ENCODE measurements around the gene KCNT2. TPM values are rescaled to one million over a fixed set of nuclear protein-coding genes. Genes with fewer than 3 reads are reported as not detected.

Gene KCNT2
- total RNA-seq, 1 experiment from 2014 or later, result not detected

DNA sequence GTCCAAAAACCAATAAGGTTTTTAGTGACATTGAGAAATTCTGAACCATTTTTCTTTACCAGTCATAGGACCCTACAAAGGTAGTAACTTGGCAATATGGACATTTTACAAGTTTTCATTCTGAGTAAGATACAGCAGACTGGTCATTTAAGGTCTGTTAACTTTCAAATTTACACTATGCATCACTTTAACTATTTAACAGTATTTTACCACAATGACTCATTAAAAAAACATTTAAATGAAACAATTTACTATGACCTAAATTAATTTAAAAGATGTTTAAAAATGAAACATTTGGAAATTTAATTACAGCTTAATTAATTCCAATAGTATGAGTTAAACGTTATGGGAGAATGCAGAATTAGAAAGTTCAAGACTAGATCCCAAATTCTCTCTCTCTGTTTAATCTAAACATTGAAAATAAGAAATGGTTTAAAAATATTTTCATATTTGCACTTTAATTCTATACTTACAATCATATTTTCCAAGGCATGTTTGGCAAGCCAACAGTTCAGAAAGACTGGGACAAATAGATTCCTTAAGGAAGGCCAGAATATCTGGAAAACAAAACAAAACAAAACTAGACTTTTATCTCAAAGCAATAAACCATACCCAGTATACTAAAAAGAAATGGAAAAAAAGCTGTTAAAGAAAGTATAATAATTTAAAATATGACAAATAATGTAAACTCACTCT is 140.9 kb downstream of the KCNT2 start:
- no peaks in the 10 kb centered on the region for H3K9me3 ChIP-seq (ENCODE audit: low read length)
- H3K9ac ChIP-seq (ENCODE audit: low read length), result no peak overlapping the region
- no peaks in the 10 kb centered on the region for H4K20me1 ChIP-seq (ENCODE audit: insufficient read depth, low read depth, low read length)
- no peaks in the 10 kb centered on the region for H3K36me3 ChIP-seq (ENCODE audit: insufficient read depth, low read length)
- H3K9me2 ChIP-seq (replicated peaks; ENCODE audit: insufficient read depth, low read length), result no peaks in the 10 kb centered on the region
- H3K4me3 ChIP-seq (ENCODE audit: low read length), result no peak overlapping the region
- DNase-seq, result no peak
- H3K4me1 ChIP-seq (ENCODE audit: low read length), result no peaks in the 10 kb centered on the region
- H3K27ac ChIP-seq (ENCODE audit: low read length), result no peak overlapping the region
- H2AFZ ChIP-seq (ENCODE audit: low read length), result no peak overlapping the region
- no peaks in the 10 kb centered on the region for H3K79me2 ChIP-seq (ENCODE audit: low read length)
- H3K4me2 ChIP-seq (ENCODE audit: low read depth, low read length, poor library complexity, severe bottlenecking), result no peak overlapping the region
- H3K27me3 ChIP-seq (ENCODE audit: low read length), result no peaks in the 10 kb centered on the region

DNA sequence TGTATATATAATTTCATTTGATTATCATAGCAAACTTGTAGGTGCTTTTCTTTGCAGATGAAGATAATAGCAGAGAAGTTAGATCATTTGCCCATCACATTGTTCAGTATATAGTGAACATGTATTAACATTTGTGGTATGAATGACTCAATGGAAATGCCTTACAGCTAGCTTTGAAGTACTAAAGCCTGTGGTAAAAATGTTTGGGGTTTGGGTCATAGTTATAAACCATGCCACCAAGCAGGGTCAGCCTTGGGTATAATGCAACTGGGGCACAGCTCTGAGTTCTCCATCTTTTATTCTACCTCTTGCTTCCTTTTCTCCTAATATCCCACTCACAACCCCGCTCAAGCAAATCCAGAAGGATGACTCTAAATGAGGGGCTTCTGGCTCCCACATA is 141.6 kb downstream of the KCNT2 start:
- no peak for DNase-seq
- H3K9me3 ChIP-seq (ENCODE audit: low read length), result no peaks in the 10 kb centered on the region
- H3K27me3 ChIP-seq (ENCODE audit: low read length), result no peaks in the 10 kb centered on the region
- no peaks in the 10 kb centered on the region for H3K4me1 ChIP-seq (ENCODE audit: low read length)
- H3K4me2 ChIP-seq (ENCODE audit: low read depth, low read length, poor library complexity, severe bottlenecking), result no peak overlapping the region
- no peak overlapping the region for H3K4me3 ChIP-seq (ENCODE audit: low read length)
- no peaks in the 10 kb centered on the region for H3K79me2 ChIP-seq (ENCODE audit: low read length)
- no peak overlapping the region for H3K27ac ChIP-seq (ENCODE audit: low read length)
- no peaks in the 10 kb centered on the region for H3K36me3 ChIP-seq (ENCODE audit: insufficient read depth, low read length)
- no peaks in the 10 kb centered on the region for H4K20me1 ChIP-seq (ENCODE audit: insufficient read depth, low read depth, low read length)
- no peak overlapping the region for H3K9ac ChIP-seq (ENCODE audit: low read length)
- H2AFZ ChIP-seq (ENCODE audit: low read length), result no peak overlapping the region
- H3K9me2 ChIP-seq (replicated peaks; ENCODE audit: insufficient read depth, low read length), result no peaks in the 10 kb centered on the region

DNA sequence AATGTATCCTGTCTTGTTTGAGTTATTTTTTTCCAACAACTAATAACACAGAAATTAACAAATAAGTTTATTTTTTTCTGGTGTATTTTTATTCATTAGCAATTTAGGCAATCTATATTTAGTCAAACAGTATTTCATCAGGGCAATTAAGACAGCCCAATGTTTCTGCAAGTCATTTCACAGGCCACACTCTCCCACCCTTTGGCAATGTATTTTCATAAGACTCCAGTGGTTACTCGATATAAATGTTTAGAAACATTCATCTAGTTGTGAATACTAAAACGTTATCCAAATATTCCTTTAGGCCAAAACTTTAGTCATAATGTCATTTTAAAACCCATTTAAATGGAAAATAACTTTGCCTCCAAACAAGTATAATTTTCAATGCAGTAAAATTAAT is 142.1 kb downstream of the KCNT2 start:
- Histone ChIP-seq H3K4me1 (ENCODE audit: low read length) (no peaks in the 10 kb centered on the region), H3K9me3 (ENCODE audit: low read length) (no peaks in the 10 kb centered on the region), H3K27me3 (ENCODE audit: low read length) (no peaks in the 10 kb centered on the region), H3K9ac (ENCODE audit: low read length) (no peak overlapping the region), H2AFZ (ENCODE audit: low read length) (no peak overlapping the region), H3K4me2 (ENCODE audit: low read depth, low read length, poor library complexity, severe bottlenecking) (no peak overlapping the region), H3K4me3 (ENCODE audit: low read length) (no peak overlapping the region), H3K27ac (ENCODE audit: low read length) (no peak overlapping the region), H3K79me2 (ENCODE audit: low read length) (no peaks in the 10 kb centered on the region), H3K36me3 (ENCODE audit: insufficient read depth, low read length) (no peaks in the 10 kb centered on the region), H4K20me1 (ENCODE audit: insufficient read depth, low read depth, low read length) (no peaks in the 10 kb centered on the region), H3K9me2 (replicated peaks; ENCODE audit: insufficient read depth, low read length) (no peaks in the 10 kb centered on the region)
- DNase-seq, result no peak

DNA sequence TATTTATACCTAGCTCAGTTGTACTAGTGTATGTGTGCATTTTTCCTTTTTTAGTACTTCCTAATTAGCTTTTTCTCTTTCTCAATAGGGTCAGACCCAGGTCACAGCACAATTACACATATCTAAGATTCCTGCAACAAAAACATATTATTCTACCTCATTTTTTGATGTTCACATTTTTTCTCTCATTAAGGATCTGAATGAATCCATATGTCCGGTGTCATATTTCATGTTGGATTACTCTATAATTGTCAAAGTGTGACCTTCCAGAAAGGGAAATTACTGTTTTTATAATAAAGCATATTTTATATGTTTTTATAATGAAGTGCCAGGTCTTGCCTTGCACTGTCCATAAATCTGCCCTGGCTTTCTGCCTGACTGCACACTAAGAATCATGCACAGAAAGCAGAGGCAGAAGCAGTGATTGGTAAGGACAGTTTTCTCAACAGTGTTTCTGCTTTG is 143.7 kb downstream of the KCNT2 start:
- Histone ChIP-seq H3K9me3 (ENCODE audit: low read length) (no peaks in the 10 kb centered on the region), H3K79me2 (ENCODE audit: low read length) (no peaks in the 10 kb centered on the region), H3K27me3 (ENCODE audit: low read length) (no peaks in the 10 kb centered on the region), H3K36me3 (ENCODE audit: insufficient read depth, low read length) (no peaks in the 10 kb centered on the region), H3K4me3 (ENCODE audit: low read length) (no peak overlapping the region), H3K9me2 (replicated peaks; ENCODE audit: insufficient read depth, low read length) (no peaks in the 10 kb centered on the region), H3K4me2 (ENCODE audit: low read depth, low read length, poor library complexity, severe bottlenecking) (no peak overlapping the region), H3K4me1 (ENCODE audit: low read length) (no peaks in the 10 kb centered on the region), H3K9ac (ENCODE audit: low read length) (no peak overlapping the region), H2AFZ (ENCODE audit: low read length) (no peak overlapping the region), H3K27ac (ENCODE audit: low read length) (no peak overlapping the region), H4K20me1 (ENCODE audit: insufficient read depth, low read depth, low read length) (no peaks in the 10 kb centered on the region)
- no peak for DNase-seq

DNA sequence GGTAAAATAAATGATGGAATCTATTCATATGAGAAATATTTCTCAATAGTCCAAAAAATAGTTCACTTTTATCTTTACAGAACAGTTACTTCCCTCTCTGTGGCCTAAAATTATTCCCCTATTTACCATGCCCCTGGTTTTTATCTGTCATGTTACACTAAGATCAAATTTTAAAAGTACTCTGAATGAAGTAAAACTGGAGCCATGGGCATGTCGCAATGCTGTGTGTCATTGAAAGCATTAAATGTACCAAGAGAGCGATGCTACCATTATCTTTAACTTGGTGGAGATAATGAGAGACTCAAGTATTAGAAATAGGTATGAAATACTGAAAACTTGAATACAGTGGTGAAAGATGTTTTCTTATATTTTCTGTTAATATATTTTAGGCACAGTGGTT is 146.2 kb downstream of the KCNT2 start:
- Histone ChIP-seq H3K4me3 (ENCODE audit: low read length) (no peak overlapping the region), H3K9me2 (replicated peaks; ENCODE audit: insufficient read depth, low read length) (no peaks in the 10 kb centered on the region), H3K9ac (ENCODE audit: low read length) (no peak overlapping the region), H3K79me2 (ENCODE audit: low read length) (no peaks in the 10 kb centered on the region), H4K20me1 (ENCODE audit: insufficient read depth, low read depth, low read length) (no peaks in the 10 kb centered on the region), H3K4me2 (ENCODE audit: low read depth, low read length, poor library complexity, severe bottlenecking) (no peak overlapping the region), H3K4me1 (ENCODE audit: low read length) (no peaks in the 10 kb centered on the region), H3K9me3 (ENCODE audit: low read length) (peaks cover 4% of the 10 kb centered on the region; the same call in 1 of the 2 replicates), H3K27me3 (ENCODE audit: low read length) (no peaks in the 10 kb centered on the region), H2AFZ (ENCODE audit: low read length) (no peak overlapping the region), H3K36me3 (ENCODE audit: insufficient read depth, low read length) (no peaks in the 10 kb centered on the region), H3K27ac (ENCODE audit: low read length) (no peak overlapping the region)
- no peak for DNase-seq

DNA sequence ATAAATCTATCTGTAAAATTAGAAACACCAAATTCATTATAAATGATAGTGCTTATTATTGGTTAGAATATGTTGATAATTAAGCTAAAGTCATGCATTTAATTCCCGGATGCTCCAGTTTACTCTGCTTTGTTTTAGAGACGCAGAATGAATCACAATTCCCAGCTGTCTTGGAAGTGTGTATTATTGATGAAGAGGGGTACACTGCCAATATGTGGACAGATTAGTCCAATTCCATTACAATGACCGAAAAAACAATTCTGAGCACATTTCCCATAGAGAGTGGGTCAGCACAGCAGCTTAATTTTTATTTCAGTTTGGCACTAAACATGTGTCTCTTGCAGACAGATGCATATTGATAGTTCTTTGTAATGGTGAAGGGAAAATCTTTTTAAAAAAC is 146.7 kb downstream of the KCNT2 start:
- no peaks in the 10 kb centered on the region for H3K27me3 ChIP-seq (ENCODE audit: low read length)
- H2AFZ ChIP-seq (ENCODE audit: low read length), result no peak overlapping the region
- no peak overlapping the region for H3K4me3 ChIP-seq (ENCODE audit: low read length)
- no peak for DNase-seq
- H3K36me3 ChIP-seq (ENCODE audit: insufficient read depth, low read length), result no peaks in the 10 kb centered on the region
- no peaks in the 10 kb centered on the region for H3K9me2 ChIP-seq (replicated peaks; ENCODE audit: insufficient read depth, low read length)
- no peak overlapping the region for H3K9ac ChIP-seq (ENCODE audit: low read length)
- no peaks in the 10 kb centered on the region for H3K4me1 ChIP-seq (ENCODE audit: low read length)
- H3K4me2 ChIP-seq (ENCODE audit: low read depth, low read length, poor library complexity, severe bottlenecking), result no peak overlapping the region
- peaks cover 6% of the 10 kb centered on the region; the same call in 1 of the 2 replicates for H3K9me3 ChIP-seq (ENCODE audit: low read length)
- no peaks in the 10 kb centered on the region for H4K20me1 ChIP-seq (ENCODE audit: insufficient read depth, low read depth, low read length)
- no peak overlapping the region for H3K27ac ChIP-seq (ENCODE audit: low read length)
- no peaks in the 10 kb centered on the region for H3K79me2 ChIP-seq (ENCODE audit: low read length)

DNA sequence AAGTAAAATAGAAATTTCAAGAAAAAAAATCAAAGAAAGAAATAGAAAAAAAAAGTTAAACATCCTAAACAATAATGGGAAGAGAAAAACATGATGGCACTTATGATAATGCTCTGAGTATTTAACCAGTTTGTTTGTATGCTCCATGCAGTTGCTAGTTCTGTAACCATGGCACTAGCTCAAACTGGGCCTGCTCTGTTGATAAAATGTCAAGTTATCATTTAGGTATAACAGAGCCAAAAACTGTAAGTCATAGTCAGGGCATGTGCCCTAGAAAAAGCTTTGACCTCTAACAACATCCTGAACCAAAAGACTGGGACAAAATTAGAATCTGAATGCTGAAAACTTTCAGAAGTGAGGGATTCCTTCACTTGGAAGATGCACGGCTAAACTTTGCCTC is 148.9 kb downstream of the KCNT2 start:
- DNase-seq, result no peak
- Histone ChIP-seq H3K9me3 (ENCODE audit: low read length) (peaks cover 6% of the 10 kb centered on the region; the same call in 1 of the 2 replicates), H3K27me3 (ENCODE audit: low read length) (no peaks in the 10 kb centered on the region), H2AFZ (ENCODE audit: low read length) (no peak overlapping the region), H3K36me3 (ENCODE audit: insufficient read depth, low read length) (no peaks in the 10 kb centered on the region), H3K4me2 (ENCODE audit: low read depth, low read length, poor library complexity, severe bottlenecking) (no peak overlapping the region), H3K27ac (ENCODE audit: low read length) (no peak overlapping the region), H3K9me2 (replicated peaks; ENCODE audit: insufficient read depth, low read length) (no peaks in the 10 kb centered on the region), H3K9ac (ENCODE audit: low read length) (no peak overlapping the region), H3K4me1 (ENCODE audit: low read length) (no peaks in the 10 kb centered on the region), H3K4me3 (ENCODE audit: low read length) (no peak overlapping the region), H3K79me2 (ENCODE audit: low read length) (no peaks in the 10 kb centered on the region), H4K20me1 (ENCODE audit: insufficient read depth, low read depth, low read length) (no peaks in the 10 kb centered on the region)

DNA sequence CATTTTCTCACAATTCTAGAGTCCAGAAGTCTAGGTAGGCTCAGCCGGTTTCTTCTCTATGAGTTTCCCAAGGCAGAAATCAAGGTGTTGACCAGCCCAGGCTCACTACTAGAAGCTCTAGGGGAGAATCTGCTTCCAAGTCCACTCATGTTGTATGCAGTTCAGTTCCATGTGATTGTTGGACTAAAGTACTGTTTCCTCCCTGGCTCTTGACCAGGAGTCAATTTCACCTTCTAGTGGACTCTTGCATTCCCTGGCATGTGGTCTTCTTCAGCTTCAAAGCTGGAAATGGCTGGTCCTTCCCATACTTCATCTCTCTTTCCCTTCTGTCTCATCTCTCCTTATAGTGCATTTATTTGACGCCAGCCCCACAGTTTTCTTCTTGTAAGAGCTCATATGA is 153.4 kb downstream of the KCNT2 start:
- Histone ChIP-seq H2AFZ (ENCODE audit: low read length) (no peak overlapping the region), H3K36me3 (ENCODE audit: insufficient read depth, low read length) (no peaks in the 10 kb centered on the region), H3K4me3 (ENCODE audit: low read length) (no peak overlapping the region), H3K9ac (ENCODE audit: low read length) (no peak overlapping the region), H4K20me1 (ENCODE audit: insufficient read depth, low read depth, low read length) (no peaks in the 10 kb centered on the region), H3K4me1 (ENCODE audit: low read length) (no peaks in the 10 kb centered on the region; the same call in 1 of the 2 replicates), H3K9me3 (ENCODE audit: low read length) (peaks cover 10% of the 10 kb centered on the region; the same call in 1 of the 2 replicates), H3K27me3 (ENCODE audit: low read length) (no peaks in the 10 kb centered on the region), H3K27ac (ENCODE audit: low read length) (no peak overlapping the region), H3K9me2 (replicated peaks; ENCODE audit: insufficient read depth, low read length) (no peaks in the 10 kb centered on the region), H3K79me2 (ENCODE audit: low read length) (no peaks in the 10 kb centered on the region), H3K4me2 (ENCODE audit: low read depth, low read length, poor library complexity, severe bottlenecking) (no peak overlapping the region)
- DNase-seq, result no peak

Data from Karpas-422 (cell line).